ENCODE data around the gene PRDM16. TPM values are rescaled to one million over a fixed set of nuclear protein-coding genes. Genes with fewer than 3 reads are reported as not detected.

Gene PRDM16
- total RNA-seq, 4 donors from 2014 or later = 0.26 to 7.7 (median 0.35) TPM; not detected in 1

DNA sequence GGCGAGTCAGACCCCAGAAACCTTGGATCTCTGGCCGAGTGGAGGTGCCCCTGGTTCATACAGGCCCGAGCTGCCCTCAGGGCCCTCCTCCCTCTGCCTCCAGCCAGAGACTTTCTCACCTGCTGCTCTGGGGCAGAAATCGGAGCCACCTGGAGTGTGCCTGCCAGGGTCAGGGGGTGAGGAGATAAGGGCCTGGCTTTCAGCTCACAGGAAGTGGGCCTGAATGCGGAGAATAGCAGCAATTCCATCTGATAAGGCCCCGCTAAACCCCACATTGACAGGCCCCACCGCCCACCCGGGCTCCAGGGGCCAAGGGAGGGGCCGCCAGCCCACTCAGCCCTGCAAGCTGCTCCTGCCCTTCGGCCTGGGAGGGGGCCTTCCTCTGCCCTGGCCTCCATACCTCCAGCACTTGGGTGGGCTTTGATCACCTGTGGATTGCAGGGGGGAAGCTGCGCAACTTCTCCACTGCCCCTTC is 261.8 kb downstream of the PRDM16 start:
- intact Hi-C loops (cut with DNase I; ENCODE audit: low total_unique reads) = no loop called here
- Histone ChIP-seq H3K4me3 (no peak overlapping the region), H3K36me3 (no peaks in the 10 kb centered on the region), H3K27me3 (no peaks in the 10 kb centered on the region), H3K27ac (no peak overlapping the region), H3K9me3 (no peaks in the 10 kb centered on the region), H3K4me1 (no peaks in the 10 kb centered on the region)
- no peak for TF ChIP-seq POLR2A (IDR thresholded peaks at IDR 0.05)
- TF ChIP-seq, protein P1, sequence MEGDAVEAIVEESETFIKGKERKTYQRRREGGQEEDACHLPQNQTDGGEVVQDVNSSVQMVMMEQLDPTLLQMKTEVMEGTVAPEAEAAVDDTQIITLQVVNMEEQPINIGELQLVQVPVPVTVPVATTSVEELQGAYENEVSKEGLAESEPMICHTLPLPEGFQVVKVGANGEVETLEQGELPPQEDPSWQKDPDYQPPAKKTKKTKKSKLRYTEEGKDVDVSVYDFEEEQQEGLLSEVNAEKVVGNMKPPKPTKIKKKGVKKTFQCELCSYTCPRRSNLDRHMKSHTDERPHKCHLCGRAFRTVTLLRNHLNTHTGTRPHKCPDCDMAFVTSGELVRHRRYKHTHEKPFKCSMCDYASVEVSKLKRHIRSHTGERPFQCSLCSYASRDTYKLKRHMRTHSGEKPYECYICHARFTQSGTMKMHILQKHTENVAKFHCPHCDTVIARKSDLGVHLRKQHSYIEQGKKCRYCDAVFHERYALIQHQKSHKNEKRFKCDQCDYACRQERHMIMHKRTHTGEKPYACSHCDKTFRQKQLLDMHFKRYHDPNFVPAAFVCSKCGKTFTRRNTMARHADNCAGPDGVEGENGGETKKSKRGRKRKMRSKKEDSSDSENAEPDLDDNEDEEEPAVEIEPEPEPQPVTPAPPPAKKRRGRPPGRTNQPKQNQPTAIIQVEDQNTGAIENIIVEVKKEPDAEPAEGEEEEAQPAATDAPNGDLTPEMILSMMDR (IDR thresholded peaks at IDR 0.05) = no peak
- DNase-seq = no peak

DNA sequence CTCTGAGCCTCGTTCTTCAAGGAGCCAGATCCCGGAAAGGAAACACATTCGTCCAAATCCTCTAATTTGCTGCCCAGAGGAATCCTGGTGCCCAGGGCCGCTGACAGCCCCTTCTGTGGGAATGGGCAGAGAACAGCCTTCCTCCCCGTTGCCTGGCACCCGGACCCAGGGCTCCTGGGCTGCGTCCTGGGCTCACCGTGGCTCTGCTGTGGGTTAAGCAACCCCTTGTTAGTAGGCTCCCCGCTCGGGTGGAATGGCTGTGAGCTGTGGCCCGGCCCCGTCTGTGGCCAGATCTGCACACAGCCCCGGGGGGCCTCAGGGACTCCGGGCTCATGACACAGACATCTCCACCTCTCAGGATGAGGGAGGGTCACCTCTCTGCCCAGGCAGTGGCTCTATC is 262.6 kb downstream of the PRDM16 start:
- Histone ChIP-seq H3K4me1 (no peaks in the 10 kb centered on the region), H3K9me3 (no peaks in the 10 kb centered on the region), H3K27ac (no peak overlapping the region), H3K27me3 (no peaks in the 10 kb centered on the region), H3K4me3 (no peak overlapping the region), H3K36me3 (no peaks in the 10 kb centered on the region)
- TF ChIP-seq, protein P1 (IDR thresholded peaks at IDR 0.05) = no peak
- no peak for TF ChIP-seq POLR2A (IDR thresholded peaks at IDR 0.05)
- DNase-seq = no peak
- intact Hi-C loops (cut with DNase I; ENCODE audit: low total_unique reads) = no loop called here

DNA sequence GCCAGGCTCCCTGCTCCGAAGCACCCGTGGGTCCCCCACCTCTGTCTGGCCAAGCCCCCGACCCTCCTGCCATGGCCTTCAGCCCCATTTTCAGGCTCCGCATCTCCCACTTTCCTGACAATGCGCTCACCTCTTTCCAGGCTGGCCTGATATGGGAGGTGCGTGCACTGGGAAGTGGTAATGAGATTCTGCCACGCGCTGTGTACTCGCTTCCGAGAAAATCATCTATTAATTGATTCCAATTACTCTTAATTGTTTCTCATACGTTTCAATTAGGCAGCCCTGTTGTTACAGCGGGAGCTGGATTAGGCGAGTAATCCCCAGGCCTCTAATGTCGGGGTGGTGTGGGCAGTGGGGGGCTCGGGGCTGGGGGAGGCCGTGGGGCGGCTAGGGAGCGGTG is 263.0 kb downstream of the PRDM16 start:
- no peaks in the 10 kb centered on the region for H3K36me3 ChIP-seq
- no peaks in the 10 kb centered on the region for H3K4me1 ChIP-seq
- TF ChIP-seq, protein P1 (IDR thresholded peaks at IDR 0.05) = no peak
- TF ChIP-seq POLR2A (IDR thresholded peaks at IDR 0.05) = no peak
- no peak overlapping the region for H3K27ac ChIP-seq
- DNase-seq = no peak
- no peaks in the 10 kb centered on the region for H3K9me3 ChIP-seq
- no peak overlapping the region for H3K4me3 ChIP-seq
- H3K27me3 ChIP-seq = no peaks in the 10 kb centered on the region
- intact Hi-C loops (cut with DNase I; ENCODE audit: low total_unique reads) = no loop called here

DNA sequence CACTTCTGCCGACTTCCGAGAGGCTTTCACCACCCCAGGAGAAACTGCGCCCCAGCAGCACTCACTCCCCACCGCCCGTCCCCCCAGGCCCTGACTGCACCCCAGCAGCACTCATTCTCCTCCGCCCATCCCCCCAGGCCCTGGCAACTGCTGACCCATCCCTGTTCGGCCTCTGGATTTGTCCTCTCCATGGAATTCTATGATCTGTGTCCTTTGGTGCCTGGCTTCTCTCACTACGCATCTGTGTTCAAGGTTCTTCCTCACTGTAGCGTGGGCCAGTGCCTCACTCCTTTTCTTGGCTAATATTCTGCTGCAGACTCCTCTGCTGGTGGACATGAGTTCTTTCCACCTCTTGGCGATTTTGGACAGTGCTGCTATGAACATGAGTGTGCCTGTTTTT is 263.7 kb downstream of the PRDM16 start:
- intact Hi-C loops (cut with DNase I; ENCODE audit: low total_unique reads) = no loop called here

DNA sequence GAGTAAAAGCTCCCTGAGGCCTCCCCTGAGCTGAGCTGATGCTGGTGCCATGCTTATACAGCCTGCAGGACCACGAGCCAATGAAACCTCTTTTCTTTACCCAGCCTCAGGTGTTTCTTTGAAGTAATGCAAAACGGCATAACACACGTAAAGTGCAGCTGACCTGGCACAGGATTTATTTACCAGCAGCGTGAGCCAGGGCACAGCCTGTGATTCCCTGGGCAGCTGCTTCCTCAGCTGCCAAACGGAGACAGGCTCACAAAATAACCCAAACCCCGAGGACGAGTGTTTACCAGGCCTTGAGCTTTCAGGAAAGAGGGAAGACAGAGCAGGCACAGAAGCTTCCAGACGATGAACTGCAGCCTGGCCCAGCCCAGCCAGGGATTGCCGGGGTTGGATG is 264.9 kb downstream of the PRDM16 start:
- H3K27ac ChIP-seq = no peak overlapping the region
- intact Hi-C loops (cut with DNase I; ENCODE audit: low total_unique reads) = no loop called here
- TF ChIP-seq, protein P1 (IDR thresholded peaks at IDR 0.05) = no peak
- TF ChIP-seq POLR2A (IDR thresholded peaks at IDR 0.05) = no peak

More for the DNA sequence above, 263.7 kb downstream of the PRDM16 start:
- Histone ChIP-seq H3K4me3 (no peak overlapping the region), H3K27ac (no peak overlapping the region), H3K27me3 (no peaks in the 10 kb centered on the region), H3K36me3 (no peaks in the 10 kb centered on the region), H3K4me1 (no peaks in the 10 kb centered on the region), H3K9me3 (no peaks in the 10 kb centered on the region)
- DNase-seq = no peak
- TF ChIP-seq POLR2A (IDR thresholded peaks at IDR 0.05) = no peak
- TF ChIP-seq, protein P1 (IDR thresholded peaks at IDR 0.05) = no peak

More for the DNA sequence above, 264.9 kb downstream of the PRDM16 start:
- DNase-seq = no peak
- Histone ChIP-seq H3K27me3 (no peaks in the 10 kb centered on the region), H3K4me3 (no peak overlapping the region), H3K9me3 (no peaks in the 10 kb centered on the region), H3K4me1 (no peaks in the 10 kb centered on the region), H3K36me3 (no peaks in the 10 kb centered on the region)

All from uterus (tissue), 4 donors.